H1 (cell line): ENCODE data around the gene GNAT1. TPM values are rescaled to one million over a fixed set of nuclear protein-coding genes. Genes with fewer than 3 reads are reported as not detected.
A peak's percentile ranks its signal among the peaks of the same experiment; 100 is the strongest.

ENCODE experiments used
- ASH2L ChIP-seq: fragments of 200-600, 300-600 bp; sonication (generic); IDR thresholded peaks from one replicate; pipeline ENCODE4 v1.7.1; 2017; ENCODE audit warnings: low read length
- ATF3 ChIP-seq: IDR thresholded peaks from 2 replicates; pipeline ENCODE4 v1.6.1; 2011; ENCODE audit warnings: low read depth, mild to moderate bottlenecking, low read length; ENCODE audit not compliant: insufficient read depth
- BACH1 ChIP-seq: IDR thresholded peaks from 2 replicates; pipeline ENCODE4 v1.6.1; 2012; ENCODE audit warnings: low read length, improper control_type of control experiment
- BCL11A ChIP-seq, 2 experiments: IDR thresholded peaks; one replicate each; pipeline ENCODE4 v1.6.1; 2011; ENCODE audit warnings: low read depth in 2 of 2, low read length in 2 of 2, mild to moderate bottlenecking in 2 of 2
- BRCA1 ChIP-seq: IDR thresholded peaks from 2 replicates; pipeline ENCODE4 v1.6.1; 2012; ENCODE audit warnings: low read depth, low read length, improper control_type of control experiment
- CBX5 ChIP-seq: fragments of 300-800, 300-1000 bp; sonication (generic); IDR thresholded peaks from 2 replicates; pipeline ENCODE4 v1.7.1; 2016; ENCODE audit warnings: antibody characterized with exemption, low read length, low read depth
- CBX8 ChIP-seq: fragments of 300-800, 300-1000 bp; sonication (generic); IDR thresholded peaks from 2 replicates; pipeline ENCODE4 v1.7.1; 2016; ENCODE audit warnings: low read depth, low read length, borderline replicate concordance
- CHD1 ChIP-seq: IDR thresholded peaks from 2 replicates; pipeline ENCODE4 v1.6.1; 2012; ENCODE audit warnings: low read depth, low read length, improper control_type of control experiment
- CTBP2 ChIP-seq: IDR thresholded peaks from 2 replicates; pipeline ENCODE4 v1.7.0; 2011; ENCODE audit warnings: borderline replicate concordance, mild to moderate bottlenecking, moderate library complexity, mixed read lengths, low read length; ENCODE audit not compliant: insufficient read depth, insufficient read length
- JUND ChIP-seq: IDR thresholded peaks from 2 replicates; pipeline ENCODE4 v1.6.1; 2011; ENCODE audit warnings: mild to moderate bottlenecking, improper control_type of control experiment, low read length
- KDM5A ChIP-seq: fragments of 200-600 bp; IDR thresholded peaks from 2 replicates; pipeline ENCODE4 v1.7.1; 2012; ENCODE audit warnings: mild to moderate bottlenecking, low read length, inconsistent platforms, mixed read lengths
- NANOG ChIP-seq: IDR thresholded peaks from 2 replicates; pipeline ENCODE4 v1.6.1; 2011; ENCODE audit warnings: low read length, low read depth, mild to moderate bottlenecking, inconsistent platforms; ENCODE audit not compliant: insufficient read depth, poor library complexity, severe bottlenecking
- PHF8 ChIP-seq: fragments of 200-600 bp; sonication (generic); conservative IDR thresholded peaks from 2 replicates; pipeline ENCODE4 v1.7.1; 2012; ENCODE audit warnings: low read depth, mild to moderate bottlenecking, inconsistent platforms, low read length, moderate library complexity
- POLR2AphosphoS5 ChIP-seq: IDR thresholded peaks from 2 replicates; pipeline ENCODE4 v1.6.1; 2011; ENCODE audit warnings: low read depth, low read length
- RAD21 ChIP-seq, 2 experiments: IDR thresholded peaks in 1 of 2; conservative IDR thresholded peaks in 1 of 2; 2 replicates each; pipeline ENCODE4 v1.6.1; 2011; ENCODE audit warnings: low read depth in 2 of 2, low read length in 2 of 2, improper control_type of control experiment in 1 of 2, inconsistent platforms in 1 of 2, mild to moderate bottlenecking in 1 of 2, moderate library complexity in 1 of 2
- RBBP5 ChIP-seq: IDR thresholded peaks from 2 replicates; pipeline ENCODE4 v1.7.1; 2012; ENCODE audit warnings: low read depth, mild to moderate bottlenecking, inconsistent platforms, low read length, moderate library complexity, borderline replicate concordance
- SAP30 ChIP-seq: fragments of 300-600 bp; sonication (generic); IDR thresholded peaks from 2 replicates; pipeline ENCODE4 v1.7.1; 2012; ENCODE audit warnings: low read length, moderate library complexity, mild to moderate bottlenecking, inconsistent platforms; ENCODE audit not compliant: insufficient read depth, insufficient replicate concordance
- SP2 ChIP-seq: IDR thresholded peaks from 2 replicates; pipeline ENCODE4 v1.6.1; 2012; ENCODE audit warnings: mild to moderate bottlenecking, low read length, inconsistent platforms
- SP4 ChIP-seq: IDR thresholded peaks from 2 replicates; pipeline ENCODE4 v1.6.1; 2012; ENCODE audit warnings: low read length, inconsistent platforms
- SRF ChIP-seq: IDR thresholded peaks from 2 replicates; pipeline ENCODE4 v1.6.1; 2011; ENCODE audit warnings: mild to moderate bottlenecking, low read depth, low read length, moderate library complexity
- TEAD4 ChIP-seq: IDR thresholded peaks from 2 replicates; pipeline ENCODE4 v1.6.1; 2012; ENCODE audit warnings: low read depth, low read length, inconsistent platforms, mixed read lengths
- polyA plus RNA-seq, 7 experiments: library from polyadenylated mRNA; depleted of rRNA in 3 of 7; stranded (reverse) in 5 of 7; unstranded in 2 of 7; fragments of >200 nt in 5 of 7; fragments of 200-250 nt in 2 of 7; gene quantifications; 1 replicate in 5 of 7; 2 replicates in 1 of 7; 4 replicates in 1 of 7; pipeline versions ENCODE4 v1.2.1 to v1.2.3, GENCODE V29; 2011 to 2013; ENCODE audit warnings: missing spikeins in 2 of 7, mixed read lengths in 2 of 7
- total RNA-seq: library from RNA; stranded (reverse); fragmentation: NEBNext Ultra II Directional; extraction: Animal tissue kit (Norgen Biotek cat#: 25700); gene quantifications from 2 replicates; pipeline ENCODE4 v1.2.1, GENCODE V29; 2021

Gene GNAT1
- total and polyA plus RNA-seq, 2 of the 8 experiments (the other 6 are each of a cell fraction or from before 2014, with no cell fraction given): 0.08 TPM; not detected in 1

GRCh38 chr3:50227390-50228183 is 36.2 kb downstream of the GNAT1 start (continued):
- TF ChIP-seq SAP30 (no peak), PHF8 (peak; percentile 61; the same call in 1 of the 2 replicates), NANOG (peak; percentile 46), CBX5 (no peak), SP2 (peak; percentile 77), ASH2L (no peak), CHD1 (no peak), POLR2AphosphoS5 (no peak), RAD21 (IDR thresholded peaks at IDR 0.05 in 1 of 2, conservative IDR thresholded peaks at IDR 0.05 in 1 of 2; ENCODE audit: low read depth in 2 of 2, low read length in 2 of 2) (peak; percentile 90 to 95), SRF (no peak), SP4 (no peak), BRCA1 (no peak), KDM5A (peak; percentile 55; the same call in 1 of the 2 replicates), ATF3 (no peak), CBX8 (no peak), CTBP2 (no peak), TEAD4 (no peak), JUND (no peak), BCL11A (IDR thresholded peaks at IDR 0.05; ENCODE audit: low read depth in 2 of 2, low read length in 2 of 2) (no peak), RBBP5 (0 out of 2 replicates have a peak, but pooled peaks have one; percentile 56), BACH1 (0 out of 2 replicates have a peak, but pooled peaks have one; percentile 36)
